Keratinocyte (primary cell): Measurements from ENCODE around the gene SLITRK3. TPM values are rescaled to one million over a fixed set of nuclear protein-coding genes. Genes with fewer than 3 reads are reported as not detected.

Experiments used
- DNase-seq: peaks from one replicate; pipeline ENCODE4 v3.0.0-alpha.2; 2011; ENCODE audit warnings: low read depth, missing footprints, low spot score
- FAIRE-seq: peaks from 2 replicates; lab custom pipeline; 2011; peaks lifted over from hg19 to GRCh38; lab: Jason Lieb, UNC
- H2AFZ ChIP-seq: 2 replicates; pipeline ENCODE4 v1.6.0; 2012; ENCODE audit warnings: low read length, control low read depth, inconsistent platforms; ENCODE audit not compliant: control insufficient read depth
- H3K27ac ChIP-seq: 2 replicates; pipeline ENCODE4 v1.5.1; 2011; ENCODE audit warnings: low read length; ENCODE audit not compliant: control insufficient read depth, insufficient read depth
- H3K27me3 ChIP-seq: 3 replicates; pipeline ENCODE4 v1.6.0; 2011; ENCODE audit warnings: low read length; ENCODE audit not compliant: control insufficient read depth, insufficient read depth; ENCODE audit errors: extremely low read depth
- H3K36me3 ChIP-seq, 2 experiments: 2 replicates in 1 of 2; 3 replicates in 1 of 2; pipeline ENCODE4 v1.5.1; 2011; ENCODE audit warnings: low read length in 2 of 2, mild to moderate bottlenecking in 1 of 2; ENCODE audit not compliant: control insufficient read depth in 2 of 2, insufficient read depth in 2 of 2; ENCODE audit errors: extremely low read depth in 1 of 2
- H3K4me1 ChIP-seq: 3 replicates; pipeline ENCODE4 v1.5.1; 2011; ENCODE audit warnings: low read length; ENCODE audit not compliant: control insufficient read depth, insufficient read depth; ENCODE audit errors: extremely low read depth
- H3K4me2 ChIP-seq: 3 replicates; pipeline ENCODE4 v1.6.0; 2011; ENCODE audit warnings: low read depth, low read length; ENCODE audit not compliant: control insufficient read depth, insufficient read depth; ENCODE audit errors: extremely low read depth
- H3K4me3 ChIP-seq, 3 experiments: fragments of 200-600 bp in 1 of 3; sonication (generic) in 1 of 3; 2 replicates in 2 of 3; 3 replicates in 1 of 3; pipeline ENCODE4 v1.5.1; 2011 to 2016; ENCODE audit warnings: low read length in 3 of 3, mild to moderate bottlenecking in 3 of 3, control low read depth in 2 of 3, inconsistent platforms in 1 of 3, low read depth in 1 of 3, mixed read lengths in 1 of 3, mixed run types in 1 of 3, moderate library complexity in 1 of 3; ENCODE audit not compliant: control insufficient read depth in 2 of 3, insufficient read depth in 2 of 3; ENCODE audit errors: extremely low read depth in 1 of 3
- H3K79me2 ChIP-seq: 2 replicates; pipeline ENCODE4 v1.6.0; 2012; ENCODE audit warnings: low read length; ENCODE audit not compliant: control insufficient read depth, insufficient read depth
- H3K9ac ChIP-seq: 3 replicates; pipeline ENCODE4 v1.6.0; 2011; ENCODE audit warnings: low read length; ENCODE audit not compliant: control insufficient read depth, insufficient read depth; ENCODE audit errors: extremely low read depth
- H3K9me1 ChIP-seq: 3 replicates; pipeline ENCODE4 v1.6.0; 2011; ENCODE audit warnings: low read length; ENCODE audit not compliant: control insufficient read depth, insufficient read depth; ENCODE audit errors: extremely low read depth
- H3K9me3 ChIP-seq: 2 replicates; pipeline ENCODE4 v1.5.1; 2012; ENCODE audit warnings: low read depth, low read length; ENCODE audit not compliant: control insufficient read depth
- H4K20me1 ChIP-seq: 3 replicates; pipeline ENCODE4 v1.6.0; 2011; ENCODE audit warnings: low read length; ENCODE audit not compliant: control insufficient read depth, insufficient read depth; ENCODE audit errors: extremely low read depth
- EZH2 ChIP-seq: IDR thresholded peaks from one replicate; pipeline ENCODE4 v1.6.1; 2012; ENCODE audit warnings: inconsistent platforms, mild to moderate bottlenecking, low read length, moderate library complexity
- dilution Hi-C: fragments of 300-500 bp; cut with MboI; formaldehyde crosslinking; loops from one replicate; pipeline ENCODE4 v1.7.0; 2020; ENCODE audit warnings: low sequenced_read_pairs; ENCODE audit not compliant: extremely low pct_ligation_motif_present
- polyA plus RNA-seq, 5 experiments: library from polyadenylated mRNA; depleted of rRNA in 3 of 5; stranded (reverse) in 3 of 5; stranded (forward) in 1 of 5; unstranded in 1 of 5; fragments of >200 nt; gene quantifications; 1 replicate in 1 of 5; 2 replicates in 3 of 5; 3 replicates in 1 of 5; pipeline versions ENCODE4 v1.2.1 to v1.2.3, GENCODE V29; 2011 to 2012; ENCODE audit warnings: missing spikeins in 2 of 5, low read depth in 1 of 5, low replicate concordance in 1 of 5
- TF ChIP-seq, protein P1 (sequence below), 3 experiments: IDR thresholded peaks in 1 of 3; conservative IDR thresholded peaks in 1 of 3; optimal IDR thresholded peaks in 1 of 3; 2 replicates in 2 of 3; 3 replicates in 1 of 3; pipeline versions ENCODE3 to v1.5.1; 2011; ENCODE audit warnings: low read length in 3 of 3, mild to moderate bottlenecking in 3 of 3, moderate library complexity in 2 of 3, control low read depth in 1 of 3, inconsistent platforms in 1 of 3; ENCODE audit not compliant: insufficient read depth in 2 of 3; ENCODE audit errors: extremely low read depth in 1 of 3

Gene SLITRK3
- polyA plus RNA-seq, 1 donor (not counting 4 experiments of a cell fraction or from before 2014, with no cell fraction given) = not detected

GRCh38 chr3:165188452-165188851 lies 7.7 kb downstream of the SLITRK3 start:
- Histone ChIP-seq H2AFZ (no peak overlapping the region), H3K4me1 (no peaks in the 10 kb centered on the region), H3K79me2 (no peaks in the 10 kb centered on the region), H3K4me2 (no peak overlapping the region), H3K9me3 (no peaks in the 10 kb centered on the region), H3K9me1 (no peaks in the 10 kb centered on the region), H3K27me3 (peaks cover 10% of the 10 kb centered on the region), H3K4me3 (no peak overlapping the region), H4K20me1 (no peaks in the 10 kb centered on the region), H3K9ac (no peak overlapping the region), H3K36me3 (no peaks in the 10 kb centered on the region), H3K27ac (no peak overlapping the region)
- TF ChIP-seq, protein P1, sequence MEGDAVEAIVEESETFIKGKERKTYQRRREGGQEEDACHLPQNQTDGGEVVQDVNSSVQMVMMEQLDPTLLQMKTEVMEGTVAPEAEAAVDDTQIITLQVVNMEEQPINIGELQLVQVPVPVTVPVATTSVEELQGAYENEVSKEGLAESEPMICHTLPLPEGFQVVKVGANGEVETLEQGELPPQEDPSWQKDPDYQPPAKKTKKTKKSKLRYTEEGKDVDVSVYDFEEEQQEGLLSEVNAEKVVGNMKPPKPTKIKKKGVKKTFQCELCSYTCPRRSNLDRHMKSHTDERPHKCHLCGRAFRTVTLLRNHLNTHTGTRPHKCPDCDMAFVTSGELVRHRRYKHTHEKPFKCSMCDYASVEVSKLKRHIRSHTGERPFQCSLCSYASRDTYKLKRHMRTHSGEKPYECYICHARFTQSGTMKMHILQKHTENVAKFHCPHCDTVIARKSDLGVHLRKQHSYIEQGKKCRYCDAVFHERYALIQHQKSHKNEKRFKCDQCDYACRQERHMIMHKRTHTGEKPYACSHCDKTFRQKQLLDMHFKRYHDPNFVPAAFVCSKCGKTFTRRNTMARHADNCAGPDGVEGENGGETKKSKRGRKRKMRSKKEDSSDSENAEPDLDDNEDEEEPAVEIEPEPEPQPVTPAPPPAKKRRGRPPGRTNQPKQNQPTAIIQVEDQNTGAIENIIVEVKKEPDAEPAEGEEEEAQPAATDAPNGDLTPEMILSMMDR (optimal IDR thresholded peaks at IDR 0.05 in 1 of 3, IDR thresholded peaks at IDR 0.05 in 1 of 3, conservative IDR thresholded peaks at IDR 0.05 in 1 of 3; ENCODE audit: extremely low read depth in 1 of 3, insufficient read depth in 2 of 3, low read length in 3 of 3) = no peak
- no peak for TF ChIP-seq EZH2
- DNase-seq (no peak), FAIRE-seq (no peak)
- dilution Hi-C loops = no loop called here

GRCh38 chr3:165185707-165186327 lies 10.4 kb downstream of the SLITRK3 start:
- Histone ChIP-seq H3K27me3 (no peaks in the 10 kb centered on the region), H4K20me1 (no peaks in the 10 kb centered on the region), H3K4me3 (no peak overlapping the region), H3K27ac (no peak overlapping the region), H3K9me3 (no peaks in the 10 kb centered on the region), H3K4me2 (no peak overlapping the region), H3K79me2 (no peaks in the 10 kb centered on the region), H3K9me1 (no peaks in the 10 kb centered on the region), H2AFZ (no peak overlapping the region), H3K9ac (no peak overlapping the region), H3K4me1 (no peaks in the 10 kb centered on the region), H3K36me3 (no peaks in the 10 kb centered on the region)
- FAIRE-seq (peak; percentile 91), DNase-seq (no peak)
- TF ChIP-seq, protein P1 (optimal IDR thresholded peaks at IDR 0.05 in 1 of 3, IDR thresholded peaks at IDR 0.05 in 1 of 3, conservative IDR thresholded peaks at IDR 0.05 in 1 of 3; ENCODE audit: extremely low read depth in 1 of 3, insufficient read depth in 2 of 3, low read length in 3 of 3) = peak; percentile 81 to 82 (median 82)
- no peak for TF ChIP-seq EZH2
- dilution Hi-C loops = no loop called here
